ENCODE data around the gene MOB1A. TPM values are rescaled to one million over a fixed set of nuclear protein-coding genes. Genes with fewer than 3 reads are reported as not detected.

The MOB1A gene
- total and polyA plus RNA-seq, 2 of the 8 experiments (the other 6 are each of a cell fraction or from before 2014, with no cell fraction given) = 21.6 to 91.7 TPM

DNA sequence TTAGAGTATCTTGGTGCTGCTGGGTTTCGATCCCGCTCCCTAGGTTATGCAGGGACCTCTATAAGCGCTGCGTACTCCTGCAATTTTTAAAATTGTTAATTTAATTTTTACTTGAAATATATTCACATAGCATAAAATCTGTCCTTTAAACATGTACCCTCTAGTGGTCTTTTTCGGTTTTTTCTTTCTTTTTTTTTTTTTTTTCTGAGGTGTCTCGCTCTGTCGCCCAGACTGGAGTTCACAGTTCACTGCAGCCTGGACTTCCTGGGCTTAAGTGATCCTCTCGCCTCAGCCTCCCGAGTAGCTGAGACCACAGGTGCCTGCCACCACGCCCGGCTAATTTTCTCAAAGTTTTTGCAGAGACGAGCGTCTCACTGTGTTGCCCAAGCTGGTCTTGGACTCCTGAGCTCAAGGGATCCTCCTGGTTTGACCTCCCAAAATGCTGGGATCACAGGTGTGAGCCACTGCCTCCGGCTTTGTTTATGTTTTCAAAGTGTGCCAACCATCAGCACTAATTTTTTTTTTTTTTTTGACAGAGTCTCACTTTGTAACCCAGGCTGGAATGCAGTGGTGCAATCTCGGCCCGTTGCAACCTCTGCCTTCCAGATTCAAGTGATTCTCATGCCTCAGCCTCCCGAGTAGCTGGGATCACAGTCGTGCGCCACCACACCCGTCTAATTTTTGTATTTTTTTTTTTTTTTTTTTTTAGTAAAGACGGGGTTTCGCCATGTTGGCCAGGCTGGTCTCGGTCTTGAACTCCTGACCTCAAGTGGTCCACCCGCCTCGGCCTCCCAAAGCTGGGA lies 585 bp upstream of the MOB1A start:
- H3K23me2 ChIP-seq (ENCODE audit: low read depth, low read length) = no peaks in the 10 kb centered on the region; the same call in 1 of the 2 replicates
- H3K56ac ChIP-seq (replicated peaks; ENCODE audit: insufficient read length, low read depth, low read length) = no peak overlapping the region
- H3K14ac ChIP-seq (ENCODE audit: insufficient read length) = no peak overlapping the region
- DNase-seq (ENCODE audit: low read depth in 1 of 2, low spot score in 2 of 2) = peak in 1 of 2 experiments; percentile 51
- H2BK5ac ChIP-seq (ENCODE audit: low read depth, low read length) = no peak overlapping the region
- no peaks in the 10 kb centered on the region for H3K27me3 ChIP-seq (replicated peaks in 1 of 4; ENCODE audit: control insufficient read depth in 3 of 4, extremely low read depth in 1 of 4, insufficient read depth in 3 of 4, low read length in 3 of 4)
- no peak overlapping the region for H2BK120ac ChIP-seq (replicated peaks; ENCODE audit: low read depth, low read length)
- H3K4ac ChIP-seq (replicated peaks; ENCODE audit: insufficient read length, low read depth, low read length) = no peak overlapping the region
- H3K79me2 ChIP-seq (ENCODE audit: control insufficient read depth in 1 of 2, insufficient read depth in 2 of 2, low read length in 2 of 2) = peaks cover 13 to 39% of the 10 kb centered on the region in 2 experiments
- peaks cover 0 to 5% of the 10 kb centered on the region in 2 experiments for H4K20me1 ChIP-seq (replicated peaks in 1 of 2; ENCODE audit: control insufficient read depth in 1 of 2, insufficient read depth in 2 of 2, low read length in 2 of 2)
- ChIA-PET CTCF (ENCODE audit: partially characterized antibody) (interaction anchor here (0.6 to 3.6 kb wide), 15 partner anchors 9 to 556 kb away, joined by 3 to 21 read pairs (median 4); partner anchors contain the start of genes BOLA3 and MTHFD2), POLR2A (ENCODE audit: partially characterized antibody) (interaction anchor here (0.6 to 72.1 kb wide), 9 partner anchors 1 to 304 kb away, joined by 3 to 2699 read pairs (median 5); partner anchors contain the start of genes BOLA3, MOB1A and MTHFD2)
- H3K36me3 ChIP-seq (ENCODE audit: control insufficient read depth in 2 of 4, insufficient read depth in 4 of 4, low read length in 3 of 4) = peaks cover 0 to 4% (median 1%) of the 10 kb centered on the region in 4 experiments; a peak in 2 of 8 replicates
- no peak overlapping the region for H2AFZ ChIP-seq (ENCODE audit: low read length)
- no peak overlapping the region for H2BK15ac ChIP-seq (ENCODE audit: low read length)
- H3K23ac ChIP-seq (ENCODE audit: insufficient read length) = no peak overlapping the region
- H3K4me3 ChIP-seq (ENCODE audit: extremely low read depth in 1 of 4, insufficient read depth in 2 of 4, low read depth in 3 of 4, low read length in 4 of 4) = peak overlapping the region; percentile 30 to 91 (median 88); a peak in 6 of 8 replicates
- no peak overlapping the region for H2BK20ac ChIP-seq (ENCODE audit: low read length)
- no peak overlapping the region for H3K27ac ChIP-seq (ENCODE audit: low read depth, low read length)
- H3K4me1 ChIP-seq (replicated peaks in 1 of 4; ENCODE audit: control insufficient read depth in 3 of 4, insufficient read depth in 4 of 4, low read length in 3 of 4) = peaks cover 0 to 5% (median 2%) of the 10 kb centered on the region in 4 experiments; a peak in 3 of 7 replicates
- no peak overlapping the region for H2AK5ac ChIP-seq (ENCODE audit: low read depth, low read length)
- H2BK12ac ChIP-seq (ENCODE audit: low read depth, low read length) = no peak overlapping the region
- no peak overlapping the region for H4K5ac ChIP-seq (ENCODE audit: insufficient read length, low read depth, low read length)
- TF ChIP-seq CBX5 (IDR thresholded peaks at IDR 0.05; ENCODE audit: low read depth, low read length) = no peak
- TF ChIP-seq GABPA (IDR thresholded peaks at IDR 0.05; ENCODE audit: borderline replicate concordance, insufficient read depth, low read length) = no peak
- TF ChIP-seq SP1 (IDR thresholded peaks at IDR 0.05; ENCODE audit: low read depth, low read length) = no peak
- TF ChIP-seq TBP (IDR thresholded peaks at IDR 0.05; ENCODE audit: low read depth, low read length) = no peak
- no peak for TF ChIP-seq KDM4A (IDR thresholded peaks at IDR 0.05; ENCODE audit: low read depth, low read length, severe bottlenecking)
- TF ChIP-seq KDM1A (IDR thresholded peaks at IDR 0.05; ENCODE audit: borderline replicate concordance, low read length) = peak; percentile 56; the same call in 1 of the 2 replicates
- TF ChIP-seq CTBP2 (IDR thresholded peaks at IDR 0.05; ENCODE audit: borderline replicate concordance, insufficient read depth, insufficient read length, low read length) = no peak
- H4K91ac ChIP-seq (replicated peaks; ENCODE audit: insufficient read length, low read length) = no peak overlapping the region
- H3K79me1 ChIP-seq (ENCODE audit: low read depth, low read length) = 0 out of 2 replicates have a peak, but pooled peaks cover 2% of the 10 kb centered on the region
- H4K8ac ChIP-seq (ENCODE audit: extremely low read depth, insufficient read depth, low read length) = no peak overlapping the region; the same call in 1 of the 2 replicates
- H3K9me3 ChIP-seq (ENCODE audit: insufficient read depth in 2 of 2, low read depth in 1 of 2, low read length in 1 of 2) = peaks cover 0 to 2% of the 10 kb centered on the region in 2 experiments; a peak in 1 of 4 replicates
- H3K18ac ChIP-seq (ENCODE audit: extremely low read depth, low read length) = no peak overlapping the region
- H3K4me2 ChIP-seq (ENCODE audit: insufficient read depth in 1 of 2, low read depth in 2 of 2, low read length in 2 of 2) = peak overlapping the region; percentile 8 to 60
- WGBS, 2 experiments (ENCODE audit: extremely low coverage in 1 of 2, insufficient coverage in 1 of 2, insufficient read length in 1 of 2, insufficient replicate concordance in 2 of 2, low coverage in 1 of 2, low lambda C conversion rate in 2 of 2, missing lambda C conversion rate in 1 of 2) = 68% methylated on average over 19 of the region's 25 CpGs; no CpG with 5 or more reads in 1 of the 2 experiments
- no peak for FAIRE-seq
- H3K9ac ChIP-seq (replicated peaks in 1 of 4; ENCODE audit: extremely low read depth in 1 of 4, low read depth in 3 of 4, low read length in 3 of 4) = no peak overlapping the region

Data from H1 (cell line).